ENCODE data around the gene CYTH2.

GRCh38 chr19:48493718-48494401, 24.7 kb downstream of the CYTH2 start:
- TF ChIP-seq, protein P1, sequence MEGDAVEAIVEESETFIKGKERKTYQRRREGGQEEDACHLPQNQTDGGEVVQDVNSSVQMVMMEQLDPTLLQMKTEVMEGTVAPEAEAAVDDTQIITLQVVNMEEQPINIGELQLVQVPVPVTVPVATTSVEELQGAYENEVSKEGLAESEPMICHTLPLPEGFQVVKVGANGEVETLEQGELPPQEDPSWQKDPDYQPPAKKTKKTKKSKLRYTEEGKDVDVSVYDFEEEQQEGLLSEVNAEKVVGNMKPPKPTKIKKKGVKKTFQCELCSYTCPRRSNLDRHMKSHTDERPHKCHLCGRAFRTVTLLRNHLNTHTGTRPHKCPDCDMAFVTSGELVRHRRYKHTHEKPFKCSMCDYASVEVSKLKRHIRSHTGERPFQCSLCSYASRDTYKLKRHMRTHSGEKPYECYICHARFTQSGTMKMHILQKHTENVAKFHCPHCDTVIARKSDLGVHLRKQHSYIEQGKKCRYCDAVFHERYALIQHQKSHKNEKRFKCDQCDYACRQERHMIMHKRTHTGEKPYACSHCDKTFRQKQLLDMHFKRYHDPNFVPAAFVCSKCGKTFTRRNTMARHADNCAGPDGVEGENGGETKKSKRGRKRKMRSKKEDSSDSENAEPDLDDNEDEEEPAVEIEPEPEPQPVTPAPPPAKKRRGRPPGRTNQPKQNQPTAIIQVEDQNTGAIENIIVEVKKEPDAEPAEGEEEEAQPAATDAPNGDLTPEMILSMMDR (IDR thresholded peaks at IDR 0.05; ENCODE audit: insufficient read depth, low read depth, low read length) = no peak
- no peak for TF ChIP-seq EZH2 (IDR thresholded peaks at IDR 0.05; ENCODE audit: insufficient read depth, low read length)

Data from astrocyte (in vitro differentiated cells and primary cell).